ENCODE data around the gene PDSS1. TPM values are rescaled to one million over a fixed set of nuclear protein-coding genes. Genes with fewer than 3 reads are reported as not detected.
"Not testable (repeated sequence)": the region's sequence is repeated elsewhere in the genome, so short reads cannot be mapped to it uniquely, and the experiment has no call there.

The PDSS1 gene
- 8.4 TPM for total RNA-seq
- 1 to 10 TPM; 3.8 to 5.1 (median 4.5) TPM for polyA plus RNA-seq

- Mint-ChIP-seq H3K9me3 (no peaks in the 10 kb centered on the region), H3K4me1 (peaks cover 19 to 43% (median 28%) of the 10 kb centered on the region in 4 donors), H3K27ac (peak within 1 kb of the TSS; percentile 92 to 96 (median 93)), H3K4me3 (peak within 1 kb of the TSS; percentile 94 to 98 (median 96)), H3K27me3 (peaks cover 6% of the 10 kb centered on the region), H3K36me3 (peaks cover 5% of the 10 kb centered on the region)
- H3K4me3 ChIP-seq (ENCODE audit: low read depth, low read length): peak within 1 kb of the TSS; percentile 88
- ATAC-seq (ENCODE audit: low read depth in 2 of 2) (peak; percentile 65 to 74), DNase-seq (peak; percentile 46 to 88 (median 60))
- peaks cover 3% of the 10 kb centered on the region for H3K36me3 ChIP-seq (ENCODE audit: control insufficient read depth, insufficient read depth, low read length)
- H3K27ac ChIP-seq (ENCODE audit: insufficient read depth, low read length, poor library complexity, severe bottlenecking): peak within 1 kb of the TSS; percentile 60
- H3K9me3 ChIP-seq (ENCODE audit: control insufficient read depth in 2 of 2, low read length in 2 of 2): no peaks in the 10 kb centered on the region
- H3K4me1 ChIP-seq (ENCODE audit: control insufficient read depth, insufficient read depth, low read length, poor library complexity, severe bottlenecking): peaks cover 20% of the 10 kb centered on the region
- H3K27me3 ChIP-seq (ENCODE audit: control insufficient read depth, insufficient read depth, low read length): no peaks in the 10 kb centered on the region
Measured at GRCh38 chr10:26697163-26697921, at the start of gene PDSS1. Gene PDSS1, plus strand, starts transcription at chr10:26697701. Its CDS starts 11 bp downstream, at chr10:26697712.

- H3K4me1 Mint-ChIP-seq; H3K4me1 ChIP-seq (ENCODE audit: control insufficient read depth, insufficient read depth, low read length, poor library complexity, severe bottlenecking); H3K36me3 ChIP-seq (ENCODE audit: control insufficient read depth, insufficient read depth, low read length); H3K27me3 ChIP-seq (ENCODE audit: control insufficient read depth, insufficient read depth, low read length); H3K27ac Mint-ChIP-seq; DNase-seq; H3K9me3 ChIP-seq (ENCODE audit: control insufficient read depth in 2 of 2, low read length in 2 of 2); H3K9me3 Mint-ChIP-seq; ATAC-seq (ENCODE audit: low read depth in 2 of 2); H3K4me3 Mint-ChIP-seq; H3K36me3 Mint-ChIP-seq; H3K4me3 ChIP-seq (ENCODE audit: low read depth, low read length); H3K27ac ChIP-seq (ENCODE audit: insufficient read depth, low read length, poor library complexity, severe bottlenecking): not testable (repeated sequence)
- H3K27me3 Mint-ChIP-seq: peaks cover 26% of the 10 kb centered on the region
Measured at GRCh38 chr10:26648245-26648636, 49.3 kb upstream of the PDSS1 start.

GRCh38 chr10:26650406-26650805 is 47.1 kb upstream of the PDSS1 start:
- Mint-ChIP-seq H3K9me3 (no peaks in the 10 kb centered on the region), H3K36me3 (no peaks in the 10 kb centered on the region), H3K27me3 (peaks cover 16% of the 10 kb centered on the region), H3K4me3 (no peak overlapping the region), H3K4me1 (no peaks in the 10 kb centered on the region), H3K27ac (no peak overlapping the region)
- H3K9me3 ChIP-seq (ENCODE audit: control insufficient read depth in 2 of 2, low read length in 2 of 2): no peaks in the 10 kb centered on the region
- no peak overlapping the region for H3K27ac ChIP-seq (ENCODE audit: insufficient read depth, low read length, poor library complexity, severe bottlenecking)
- no peak overlapping the region for H3K4me3 ChIP-seq (ENCODE audit: low read depth, low read length)
- ATAC-seq (ENCODE audit: low read depth in 2 of 2): no peak
- DNase-seq: no peak
- no peaks in the 10 kb centered on the region for H3K27me3 ChIP-seq (ENCODE audit: control insufficient read depth, insufficient read depth, low read length)
- H3K36me3 ChIP-seq (ENCODE audit: control insufficient read depth, insufficient read depth, low read length): no peaks in the 10 kb centered on the region
- H3K4me1 ChIP-seq (ENCODE audit: control insufficient read depth, insufficient read depth, low read length, poor library complexity, severe bottlenecking): no peaks in the 10 kb centered on the region

GRCh38 chr10:26651476-26651875 is 46.0 kb upstream of the PDSS1 start:
- H3K36me3 Mint-ChIP-seq; H3K4me3 Mint-ChIP-seq; H3K9me3 Mint-ChIP-seq; H3K27ac ChIP-seq (ENCODE audit: insufficient read depth, low read length, poor library complexity, severe bottlenecking); H3K27ac Mint-ChIP-seq; H3K4me1 Mint-ChIP-seq; DNase-seq; H3K27me3 ChIP-seq (ENCODE audit: control insufficient read depth, insufficient read depth, low read length); H3K4me3 ChIP-seq (ENCODE audit: low read depth, low read length); ATAC-seq (ENCODE audit: low read depth in 2 of 2); H3K4me1 ChIP-seq (ENCODE audit: control insufficient read depth, insufficient read depth, low read length, poor library complexity, severe bottlenecking); H3K36me3 ChIP-seq (ENCODE audit: control insufficient read depth, insufficient read depth, low read length); H3K9me3 ChIP-seq (ENCODE audit: control insufficient read depth in 2 of 2, low read length in 2 of 2): not testable (repeated sequence)
- peaks cover 18% of the 10 kb centered on the region for H3K27me3 Mint-ChIP-seq

GRCh38 chr10:26653004-26653403 is 44.5 kb upstream of the PDSS1 start:
- no peaks in the 10 kb centered on the region for H3K27me3 ChIP-seq (ENCODE audit: control insufficient read depth, insufficient read depth, low read length)
- H3K4me3 ChIP-seq (ENCODE audit: low read depth, low read length): no peak overlapping the region
- peak overlapping the region in 1 of 3 donors; percentile 62 for H3K27ac Mint-ChIP-seq
- peaks cover 22% of the 10 kb centered on the region for H3K27me3 Mint-ChIP-seq
- H3K27ac ChIP-seq (ENCODE audit: insufficient read depth, low read length, poor library complexity, severe bottlenecking): no peak overlapping the region
- no peaks in the 10 kb centered on the region for H3K36me3 ChIP-seq (ENCODE audit: control insufficient read depth, insufficient read depth, low read length)
- H3K4me1 ChIP-seq (ENCODE audit: control insufficient read depth, insufficient read depth, low read length, poor library complexity, severe bottlenecking): no peaks in the 10 kb centered on the region
- no peak overlapping the region for H3K4me3 Mint-ChIP-seq
- no peaks in the 10 kb centered on the region for H3K4me1 Mint-ChIP-seq
- DNase-seq: no peak
- ATAC-seq (ENCODE audit: low read depth in 2 of 2): no peak
- H3K9me3 ChIP-seq (ENCODE audit: control insufficient read depth in 2 of 2, low read length in 2 of 2): no peaks in the 10 kb centered on the region
- H3K9me3 Mint-ChIP-seq: no peaks in the 10 kb centered on the region
- H3K36me3 Mint-ChIP-seq: no peaks in the 10 kb centered on the region

- H3K36me3 Mint-ChIP-seq: no peaks in the 10 kb centered on the region
- Histone ChIP-seq H3K27me3 (ENCODE audit: control insufficient read depth, insufficient read depth, low read length) (peaks cover 9% of the 10 kb centered on the region), H3K4me1 (ENCODE audit: control insufficient read depth, insufficient read depth, low read length, poor library complexity, severe bottlenecking) (no peaks in the 10 kb centered on the region), H3K9me3 (ENCODE audit: control insufficient read depth in 2 of 2, low read length in 2 of 2) (no peaks in the 10 kb centered on the region), H3K4me3 (ENCODE audit: low read depth, low read length) (no peak overlapping the region), H3K27ac (ENCODE audit: insufficient read depth, low read length, poor library complexity, severe bottlenecking) (no peak overlapping the region), H3K36me3 (ENCODE audit: control insufficient read depth, insufficient read depth, low read length) (no peaks in the 10 kb centered on the region)
- no peak overlapping the region for H3K4me3 Mint-ChIP-seq
- H3K4me1 Mint-ChIP-seq: no peaks in the 10 kb centered on the region
- ATAC-seq (ENCODE audit: low read depth in 2 of 2) (no peak), DNase-seq (no peak)
- no peaks in the 10 kb centered on the region for H3K9me3 Mint-ChIP-seq
- peaks cover 26% of the 10 kb centered on the region for H3K27me3 Mint-ChIP-seq
- no peak overlapping the region for H3K27ac Mint-ChIP-seq
Measured at GRCh38 chr10:26655746-26656145, 41.8 kb upstream of the PDSS1 start.

- ATAC-seq (ENCODE audit: low read depth in 2 of 2) (no peak), DNase-seq (no peak)
- H3K27ac Mint-ChIP-seq: no peak overlapping the region
- peaks cover 0 to 6% (median 0%) of the 10 kb centered on the region in 7 donors for H3K9me3 Mint-ChIP-seq
- peaks cover 21% of the 10 kb centered on the region for H3K27me3 Mint-ChIP-seq
- Histone ChIP-seq H3K27me3 (ENCODE audit: control insufficient read depth, insufficient read depth, low read length) (peaks cover 11% of the 10 kb centered on the region), H3K9me3 (ENCODE audit: control insufficient read depth in 2 of 2, low read length in 2 of 2) (no peaks in the 10 kb centered on the region), H3K4me1 (ENCODE audit: control insufficient read depth, insufficient read depth, low read length, poor library complexity, severe bottlenecking) (no peaks in the 10 kb centered on the region), H3K36me3 (ENCODE audit: control insufficient read depth, insufficient read depth, low read length) (no peaks in the 10 kb centered on the region), H3K4me3 (ENCODE audit: low read depth, low read length) (no peak overlapping the region), H3K27ac (ENCODE audit: insufficient read depth, low read length, poor library complexity, severe bottlenecking) (no peak overlapping the region)
- no peak overlapping the region for H3K4me3 Mint-ChIP-seq
- H3K36me3 Mint-ChIP-seq: no peaks in the 10 kb centered on the region
- H3K4me1 Mint-ChIP-seq: no peaks in the 10 kb centered on the region
Measured at GRCh38 chr10:26662864-26663263, 34.6 kb upstream of the PDSS1 start.

All from CD4-positive, CD25-positive, alpha-beta regulatory T cell (primary cell).